Activated CD4-positive, alpha-beta memory T cell treated with anti-CD3 and anti-CD28 coated beads for 36 hours (primary cell): ENCODE measurements around the gene ATP6V1G3. TPM values are rescaled to one million over a fixed set of nuclear protein-coding genes. Genes with fewer than 3 reads are reported as not detected.
"Not testable (repeated sequence)": the region's sequence is repeated elsewhere in the genome, so short reads cannot be mapped to it uniquely, and the experiment has no call there.

Source experiments
- CTCF ChIA-PET: fragments of 350-600 bp; sonication (Branson Sonifier 250); formaldehyde crosslinking; loops from one replicate; lab custom pipeline; 2021; ENCODE audit warnings: antibody characterized with exemption, inconsistent platforms; lab: Charles Lee
- POLR2A ChIA-PET: fragments of 350-600 bp; sonication (Branson Sonifier 250); formaldehyde crosslinking; loops from one replicate; lab custom pipeline; 2021; ENCODE audit warnings: antibody characterized with exemption; lab: Charles Lee
- DNase-seq: peaks from one replicate; pipeline ENCODE4 v3.0.0-alpha.2; 2020
- H3K27ac Mint-ChIP-seq: one replicate; pipeline ENCODE4 v1.8.0; 2021; ENCODE audit warnings: mixed read lengths
- H3K27me3 Mint-ChIP-seq: one replicate; pipeline ENCODE4 v1.8.0; 2021; ENCODE audit warnings: mixed read lengths
- H3K36me3 Mint-ChIP-seq: one replicate; pipeline ENCODE4 v1.8.0; 2021; ENCODE audit warnings: mixed read lengths
- H3K4me1 Mint-ChIP-seq: one replicate; pipeline ENCODE4 v1.8.0; 2021; ENCODE audit warnings: low read depth, mixed read lengths
- H3K4me3 Mint-ChIP-seq: one replicate; pipeline ENCODE4 v1.8.0; 2021; ENCODE audit warnings: mild to moderate bottlenecking, mixed read lengths
- H3K9me3 Mint-ChIP-seq: one replicate; pipeline ENCODE4 v1.8.0; 2021; ENCODE audit warnings: mixed read lengths
- intact Hi-C: fragments of 100-400 bp; cut with micrococcal nuclease; formaldehyde crosslinking; loops from one replicate; pipeline ENCODE4 v1.15.1; 2023
- total RNA-seq, 2 experiments: library from RNA; stranded (reverse); gene quantifications; one replicate each; pipeline ENCODE4 v1.2.3, GENCODE V29; 2021

ATP6V1G3 gene
- total RNA-seq, 2 experiments from 2014 or later = not detected

DNA sequence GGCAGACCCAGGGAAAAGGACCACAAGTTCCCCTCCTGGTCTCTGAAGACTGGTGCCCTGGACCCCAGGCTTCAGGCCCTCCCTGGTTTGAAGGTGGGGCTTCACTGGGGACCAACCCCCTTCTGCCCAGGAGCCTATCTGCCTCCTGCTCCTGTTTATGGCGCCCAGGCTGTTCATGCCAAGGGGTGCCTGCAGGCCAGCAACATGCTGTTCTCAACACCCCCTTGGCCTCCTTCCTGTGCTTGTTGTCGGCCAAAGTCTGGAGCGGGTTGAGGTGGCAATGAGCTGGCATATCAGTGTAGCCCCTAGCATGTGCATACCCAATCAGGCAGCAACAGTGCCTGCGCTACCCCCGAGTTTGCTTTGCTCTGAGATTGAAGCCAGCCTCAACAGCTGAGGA, 46.3 kb downstream of the ATP6V1G3 start:
- H3K9me3 Mint-ChIP-seq = no peaks in the 10 kb centered on the region
- no peaks in the 10 kb centered on the region for H3K36me3 Mint-ChIP-seq
- intact Hi-C loops = no loop called here
- no peak for DNase-seq
- CTCF ChIA-PET = no interaction called here
- no peaks in the 10 kb centered on the region for H3K27me3 Mint-ChIP-seq
- H3K4me3 Mint-ChIP-seq = no peak overlapping the region
- POLR2A ChIA-PET = no interaction called here
- no peak overlapping the region for H3K27ac Mint-ChIP-seq
- H3K4me1 Mint-ChIP-seq = peaks cover 13% of the 10 kb centered on the region

- H3K4me1 Mint-ChIP-seq = peaks cover 12% of the 10 kb centered on the region
- no peak for DNase-seq
- ChIA-PET CTCF (no interaction called here), POLR2A (no interaction called here)
- intact Hi-C loops = no loop called here
- H3K4me3 Mint-ChIP-seq = no peak overlapping the region
- no peaks in the 10 kb centered on the region for H3K27me3 Mint-ChIP-seq
- H3K27ac Mint-ChIP-seq = no peak overlapping the region
- no peaks in the 10 kb centered on the region for H3K36me3 Mint-ChIP-seq
- H3K9me3 Mint-ChIP-seq = no peaks in the 10 kb centered on the region
Measured at GRCh38 chr1:198493329-198493728, 47.2 kb downstream of the ATP6V1G3 start.

GRCh38 chr1:198492872-198493271, 47.6 kb downstream of the ATP6V1G3 start:
- Mint-ChIP-seq H3K27me3 (no peaks in the 10 kb centered on the region), H3K36me3 (no peaks in the 10 kb centered on the region), H3K4me3 (no peak overlapping the region), H3K9me3 (no peaks in the 10 kb centered on the region), H3K4me1 (peaks cover 7% of the 10 kb centered on the region), H3K27ac (no peak overlapping the region)
- CTCF ChIA-PET = no interaction called here
- intact Hi-C loops = no loop called here
- DNase-seq = no peak
- POLR2A ChIA-PET = no interaction called here

DNA sequence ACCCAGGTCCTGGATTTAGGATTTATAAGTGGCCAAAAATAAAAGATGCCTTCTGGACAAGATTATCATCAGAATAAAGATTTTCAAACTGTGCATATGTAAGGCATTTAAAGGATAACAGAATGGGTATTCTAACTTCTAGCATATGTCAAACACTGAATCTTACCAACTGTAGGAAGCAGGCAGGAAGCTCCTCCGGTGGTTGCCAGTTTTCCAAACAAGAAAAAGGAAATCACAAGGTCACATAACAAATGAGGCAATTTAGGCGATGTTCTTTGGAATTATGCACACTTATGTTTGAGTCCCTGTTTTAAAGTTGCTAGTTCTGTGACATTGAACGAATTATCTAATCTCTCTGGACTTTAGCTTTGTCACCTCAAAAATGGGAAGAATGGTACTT, 48.9 kb downstream of the ATP6V1G3 start:
- POLR2A ChIA-PET = no interaction called here
- Mint-ChIP-seq H3K9me3 (no peaks in the 10 kb centered on the region), H3K27me3 (no peaks in the 10 kb centered on the region), H3K4me3 (no peak overlapping the region), H3K4me1 (no peaks in the 10 kb centered on the region), H3K36me3 (no peaks in the 10 kb centered on the region), H3K27ac (no peak overlapping the region)
- CTCF ChIA-PET = no interaction called here
- intact Hi-C loops = no loop called here
- DNase-seq = no peak

DNA sequence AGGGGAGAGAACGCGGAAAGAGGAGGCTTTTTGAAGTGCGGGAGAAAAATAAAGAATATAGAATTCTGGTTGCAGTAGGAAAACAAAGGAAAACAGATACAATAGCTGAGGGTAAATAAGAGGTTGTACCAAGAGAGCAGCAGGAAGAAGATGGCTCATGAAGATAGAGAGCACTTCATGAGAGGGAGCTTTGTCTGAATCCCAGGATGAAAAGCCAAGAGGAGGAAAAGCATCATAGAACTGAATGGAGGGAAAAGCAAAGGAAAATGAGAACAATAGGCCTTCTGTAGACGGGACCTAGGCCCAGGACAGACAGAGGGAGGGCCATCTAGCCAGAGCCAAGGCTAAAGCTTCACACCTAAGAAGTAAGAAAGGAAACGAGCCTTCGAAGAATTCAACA, 49.5 kb downstream of the ATP6V1G3 start:
- H3K4me1 Mint-ChIP-seq = no peaks in the 10 kb centered on the region
- no peaks in the 10 kb centered on the region for H3K36me3 Mint-ChIP-seq
- ChIA-PET CTCF (no interaction called here), POLR2A (no interaction called here)
- no peak overlapping the region for H3K27ac Mint-ChIP-seq
- DNase-seq = no peak
- H3K9me3 Mint-ChIP-seq = no peaks in the 10 kb centered on the region
- H3K27me3 Mint-ChIP-seq = no peaks in the 10 kb centered on the region
- intact Hi-C loops = no loop called here
- H3K4me3 Mint-ChIP-seq = no peak overlapping the region

DNA sequence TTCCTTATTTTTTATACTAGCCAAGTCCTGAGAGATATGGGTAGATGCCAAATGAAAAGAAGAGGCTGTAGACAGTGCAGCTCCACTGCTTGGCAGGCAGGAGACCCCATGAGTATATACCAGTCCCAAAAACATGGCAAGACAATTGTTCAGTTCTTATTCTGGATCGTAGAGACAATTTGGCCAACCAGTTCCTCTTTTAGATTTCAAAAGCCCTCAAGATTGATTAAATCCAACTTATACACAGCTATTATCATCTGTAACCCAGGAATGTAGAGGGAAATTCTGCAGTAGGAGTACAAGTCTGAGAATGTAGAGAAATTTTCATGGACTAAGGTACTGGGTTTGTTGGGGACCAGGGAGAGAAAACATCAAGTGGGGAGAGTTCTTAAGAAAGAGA, 50.3 kb downstream of the ATP6V1G3 start:
- H3K4me3 Mint-ChIP-seq = no peak overlapping the region
- intact Hi-C loops = no loop called here
- no peaks in the 10 kb centered on the region for H3K27me3 Mint-ChIP-seq
- H3K27ac Mint-ChIP-seq = no peak overlapping the region
- H3K36me3 Mint-ChIP-seq = no peaks in the 10 kb centered on the region
- POLR2A ChIA-PET = no interaction called here
- H3K4me1 Mint-ChIP-seq = no peaks in the 10 kb centered on the region
- CTCF ChIA-PET = no interaction called here
- no peak for DNase-seq
- H3K9me3 Mint-ChIP-seq = no peaks in the 10 kb centered on the region

DNA sequence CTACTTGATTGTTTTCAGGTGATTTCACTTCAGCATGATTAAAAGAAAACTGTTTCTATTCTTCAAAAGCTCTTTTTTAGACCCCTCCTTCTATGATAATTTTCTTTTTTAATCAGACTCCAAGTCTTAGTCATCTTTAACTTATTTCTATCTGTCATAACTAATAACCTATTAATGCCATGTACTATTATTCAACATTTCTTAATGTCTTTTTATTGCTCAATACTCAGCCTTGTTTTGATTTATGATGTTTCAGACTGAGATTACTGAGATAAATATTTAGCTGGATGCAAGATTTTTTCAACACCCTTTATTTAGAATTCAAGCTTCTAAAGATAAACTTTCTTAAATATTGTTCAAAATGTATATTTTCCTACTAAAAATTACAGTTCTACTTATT, 53.6 kb downstream of the ATP6V1G3 start:
- Mint-ChIP-seq H3K4me1 (no peaks in the 10 kb centered on the region), H3K9me3 (no peaks in the 10 kb centered on the region), H3K4me3 (no peak overlapping the region), H3K36me3 (no peaks in the 10 kb centered on the region), H3K27me3 (no peaks in the 10 kb centered on the region), H3K27ac (no peak overlapping the region)
- intact Hi-C loops = no loop called here
- ChIA-PET CTCF (no interaction called here), POLR2A (no interaction called here)
- no peak for DNase-seq

GRCh38 chr1:198483645-198484044, 56.8 kb downstream of the ATP6V1G3 start:
- DNase-seq = no peak
- ChIA-PET CTCF (no interaction called here), POLR2A (no interaction called here)
- no peak overlapping the region for H3K4me3 Mint-ChIP-seq
- intact Hi-C loops = no loop called here
- H3K27ac Mint-ChIP-seq = no peak overlapping the region
- H3K36me3 Mint-ChIP-seq = no peaks in the 10 kb centered on the region
- peaks cover 2% of the 10 kb centered on the region for H3K9me3 Mint-ChIP-seq
- H3K27me3 Mint-ChIP-seq = no peaks in the 10 kb centered on the region
- H3K4me1 Mint-ChIP-seq = no peaks in the 10 kb centered on the region

- no peak for DNase-seq
- peaks cover 2% of the 10 kb centered on the region for H3K9me3 Mint-ChIP-seq
- H3K27ac Mint-ChIP-seq = no peak overlapping the region
- no peaks in the 10 kb centered on the region for H3K27me3 Mint-ChIP-seq
- H3K36me3 Mint-ChIP-seq = no peaks in the 10 kb centered on the region
- ChIA-PET CTCF (no interaction called here), POLR2A (no interaction called here)
- H3K4me1 Mint-ChIP-seq = no peaks in the 10 kb centered on the region
- intact Hi-C loops = no loop called here
- H3K4me3 Mint-ChIP-seq = no peak overlapping the region
Measured at GRCh38 chr1:198483006-198483405, 57.5 kb downstream of the ATP6V1G3 start.

GRCh38 chr1:198481661-198482060, 58.8 kb downstream of the ATP6V1G3 start:
- intact Hi-C loops = no loop called here
- no peak overlapping the region for H3K27ac Mint-ChIP-seq
- H3K4me1 Mint-ChIP-seq = no peaks in the 10 kb centered on the region
- H3K27me3 Mint-ChIP-seq = no peaks in the 10 kb centered on the region
- CTCF ChIA-PET = interaction anchor here (1.2 kb wide), 1 partner anchor 204 kb away, joined by 3 read pairs; no protein-coding TSS in a partner anchor
- DNase-seq = no peak
- no peak overlapping the region for H3K4me3 Mint-ChIP-seq
- H3K9me3 Mint-ChIP-seq = peaks cover 5% of the 10 kb centered on the region
- no peaks in the 10 kb centered on the region for H3K36me3 Mint-ChIP-seq
- POLR2A ChIA-PET = no interaction called here

DNA sequence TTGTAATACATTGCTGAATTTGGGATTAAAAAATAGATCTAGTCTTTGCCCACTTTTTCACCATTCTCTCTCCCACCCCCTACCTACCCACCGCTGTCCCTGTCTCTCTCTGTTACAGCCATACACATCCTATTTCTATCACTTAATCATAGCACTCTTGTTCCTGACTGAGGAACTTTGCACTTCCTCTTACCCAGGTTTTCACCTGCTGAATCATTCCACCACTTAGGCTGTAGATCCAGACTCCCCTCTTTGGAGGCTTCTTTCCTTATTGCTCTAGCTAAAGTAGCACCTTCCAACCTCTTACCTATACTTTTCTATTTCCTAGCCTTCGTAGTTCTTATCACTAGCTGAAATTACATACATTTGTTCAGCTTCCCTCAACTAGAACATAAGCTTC, 59.6 kb downstream of the ATP6V1G3 start:
- intact Hi-C loops = no loop called here
- peaks cover 5% of the 10 kb centered on the region for H3K9me3 Mint-ChIP-seq
- H3K4me3 Mint-ChIP-seq = no peak overlapping the region
- no peak for DNase-seq
- POLR2A ChIA-PET = no interaction called here
- CTCF ChIA-PET = no interaction called here
- no peaks in the 10 kb centered on the region for H3K27me3 Mint-ChIP-seq
- no peaks in the 10 kb centered on the region for H3K4me1 Mint-ChIP-seq
- H3K27ac Mint-ChIP-seq = no peak overlapping the region
- no peaks in the 10 kb centered on the region for H3K36me3 Mint-ChIP-seq

DNA sequence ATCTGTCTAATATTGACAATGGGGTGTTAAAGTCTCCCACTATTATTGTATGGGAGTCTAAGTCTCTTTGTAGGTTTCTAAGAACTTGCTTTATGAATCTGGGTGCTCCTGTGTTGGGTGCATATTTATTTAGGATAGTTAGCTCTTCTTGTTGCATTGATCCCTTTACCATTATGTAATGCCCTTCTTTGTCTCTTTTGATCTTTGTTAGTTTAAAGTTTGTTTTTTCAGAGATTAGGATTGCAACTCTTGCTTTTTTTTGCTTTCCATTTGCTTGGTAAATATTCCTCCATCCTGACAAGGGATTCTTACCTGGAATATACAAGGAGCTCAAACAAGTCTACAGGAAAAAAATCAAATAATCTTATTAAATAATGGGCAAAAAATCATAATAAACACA, 63.1 kb downstream of the ATP6V1G3 start:
- H3K4me3 Mint-ChIP-seq, intact Hi-C loops, CTCF ChIA-PET, H3K4me1 Mint-ChIP-seq, H3K27me3 Mint-ChIP-seq, POLR2A ChIA-PET, H3K27ac Mint-ChIP-seq, H3K36me3 Mint-ChIP-seq, DNase-seq: not testable (repeated sequence)
- peaks cover 18% of the 10 kb centered on the region for H3K9me3 Mint-ChIP-seq
